ENCODE results near the gene ACTR1B.

- TF ChIP-seq CTCF (IDR thresholded peaks at IDR 0.05; ENCODE audit: insufficient read depth, low read length) = no peak
- TF ChIP-seq REST (IDR thresholded peaks at IDR 0.05; ENCODE audit: insufficient replicate concordance, low read depth) = no peak
Observed at GRCh38 chr2:97662386-97662894, 1.4 kb downstream of the ACTR1B start.

Measured in HL-60 (cell line).